Cardiac muscle cell (in vitro differentiated cells and primary cell): ENCODE results near the gene NPTXR. TPM values are rescaled to one million over a fixed set of nuclear protein-coding genes. Genes with fewer than 3 reads are reported as not detected.

Experiments used
- DNase-seq, 2 donors: peaks; one replicate each; pipeline versions ENCODE4 v3.0.0 to v3.0.0-alpha.2; 2010 to 2017; ENCODE audit warnings: low read depth in 1 of 2, low spot score in 1 of 2
- H3K27ac ChIP-seq: fragments of 200-600 bp; sonication (generic); 2 replicates; pipeline ENCODE4 v1.5.1; 2016
- H3K27me3 ChIP-seq: fragments of 200-600 bp; sonication (generic); 2 replicates; pipeline ENCODE4 v1.6.0; 2016; ENCODE audit warnings: control low read depth
- H3K36me3 ChIP-seq: fragments of 200-600 bp; sonication (generic); 2 replicates; pipeline ENCODE4 v1.5.1; 2016; ENCODE audit warnings: control low read depth
- H3K4me1 ChIP-seq: fragments of 200-600 bp; sonication (generic); 2 replicates; pipeline ENCODE4 v1.8.1; 2017; ENCODE audit warnings: low read depth, mild to moderate bottlenecking, mixed run types
- H3K4me3 ChIP-seq: fragments of 200-600 bp; sonication (generic); 2 replicates; pipeline ENCODE4 v1.5.1; 2016; ENCODE audit warnings: mild to moderate bottlenecking
- H3K9me3 ChIP-seq: fragments of 200-600 bp; sonication (generic); 2 replicates; pipeline ENCODE4 v1.5.1; 2017; ENCODE audit warnings: low read depth, mild to moderate bottlenecking, control low read depth
- CTCF ChIP-seq: IDR thresholded peaks from 2 replicates; pipeline ENCODE4 v1.5.1; 2012; ENCODE audit warnings: low read depth, mild to moderate bottlenecking, low read length
- polyA plus RNA-seq: library from polyadenylated mRNA; unstranded; fragments of >200 nt; fragmentation: Nextera tagmentation; extraction: Ambion mirVana; gene quantifications from 2 replicates; pipeline ENCODE4 v1.2.1, GENCODE V29; 2016
- total RNA-seq: library from RNA; depleted of rRNA; stranded (reverse); fragments of >200 nt; gene quantifications from 2 replicates; pipeline ENCODE4 v1.2.3, GENCODE V29; 2016

NPTXR gene
- total and polyA plus RNA-seq, 2 experiments from 2014 or later, result 4.2 to 15.1 TPM

- H3K4me1 ChIP-seq, result peaks cover 26% of the 10 kb centered on the region
- H3K27ac ChIP-seq, result peak overlapping the region; percentile 98
- no peaks in the 10 kb centered on the region for H3K9me3 ChIP-seq
- peak in 1 of 2 donors; percentile 64 for DNase-seq
- H3K27me3 ChIP-seq, result no peaks in the 10 kb centered on the region
- no peak for TF ChIP-seq CTCF
- no peak overlapping the region for H3K4me3 ChIP-seq
- H3K36me3 ChIP-seq, result no peaks in the 10 kb centered on the region
Observed at GRCh38 chr22:38881997-38882879, 38.4 kb upstream of the NPTXR start.

GRCh38 chr22:38881464-38881871 lies 37.6 kb upstream of the NPTXR start:
- Histone ChIP-seq H3K4me1 (peaks cover 26% of the 10 kb centered on the region), H3K9me3 (no peaks in the 10 kb centered on the region), H3K27ac (peak overlapping the region; percentile 98), H3K4me3 (no peak overlapping the region), H3K36me3 (no peaks in the 10 kb centered on the region), H3K27me3 (no peaks in the 10 kb centered on the region)
- peak; percentile 67 to 93 for DNase-seq
- peak; percentile 18 for TF ChIP-seq CTCF

- H3K36me3 ChIP-seq, result no peaks in the 10 kb centered on the region
- H3K27me3 ChIP-seq, result no peaks in the 10 kb centered on the region
- no peak for DNase-seq
- H3K27ac ChIP-seq, result no peak overlapping the region
- peaks cover 26% of the 10 kb centered on the region for H3K4me1 ChIP-seq
- TF ChIP-seq CTCF, result no peak
- no peaks in the 10 kb centered on the region for H3K9me3 ChIP-seq
- no peak overlapping the region for H3K4me3 ChIP-seq
Observed at GRCh38 chr22:38879961-38880360, 36.1 kb upstream of the NPTXR start.

GRCh38 chr22:38879108-38879729 lies 35.4 kb upstream of the NPTXR start:
- no peak for DNase-seq
- Histone ChIP-seq H3K4me1 (peaks cover 26% of the 10 kb centered on the region), H3K36me3 (no peaks in the 10 kb centered on the region), H3K4me3 (no peak overlapping the region), H3K27me3 (no peaks in the 10 kb centered on the region), H3K27ac (no peak overlapping the region), H3K9me3 (no peaks in the 10 kb centered on the region)
- TF ChIP-seq CTCF, result no peak

- H3K9me3 ChIP-seq, result no peaks in the 10 kb centered on the region
- H3K4me3 ChIP-seq, result no peak overlapping the region
- no peak overlapping the region for H3K27ac ChIP-seq
- peaks cover 35% of the 10 kb centered on the region for H3K4me1 ChIP-seq
- TF ChIP-seq CTCF, result no peak
- H3K36me3 ChIP-seq, result no peaks in the 10 kb centered on the region
- no peak for DNase-seq
- H3K27me3 ChIP-seq, result no peaks in the 10 kb centered on the region
Observed at GRCh38 chr22:38878001-38878400, 34.2 kb upstream of the NPTXR start.
